ENCODE data around the gene TFB1M.

TFB1M gene

GRCh38 chr6:155260686-155261085, 53.6 kb downstream of the TFB1M start:
- no peak overlapping the region for H3K4me3 ChIP-seq (ENCODE audit: low read length)
- H3K9ac ChIP-seq (ENCODE audit: low read length), result no peak overlapping the region
- no peaks in the 10 kb centered on the region for H3K27me3 ChIP-seq (ENCODE audit: control insufficient read depth, insufficient read depth, low read length)
- peaks cover 22% of the 10 kb centered on the region for H3K4me1 ChIP-seq (ENCODE audit: control insufficient read depth, low read depth, low read length)
- H3K9me3 ChIP-seq (ENCODE audit: control insufficient read depth, low read depth, low read length), result no peaks in the 10 kb centered on the region
- no peak overlapping the region for H3K27ac ChIP-seq (ENCODE audit: low read length)
- H3K36me3 ChIP-seq (ENCODE audit: control insufficient read depth, low read depth, low read length), result peaks cover 49% of the 10 kb centered on the region

GRCh38 chr6:155259897-155260296, 54.4 kb downstream of the TFB1M start:
- Histone ChIP-seq H3K9me3 (ENCODE audit: control insufficient read depth, low read depth, low read length) (no peaks in the 10 kb centered on the region), H3K9ac (ENCODE audit: low read length) (no peak overlapping the region), H3K36me3 (ENCODE audit: control insufficient read depth, low read depth, low read length) (peaks cover 52% of the 10 kb centered on the region), H3K27me3 (ENCODE audit: control insufficient read depth, insufficient read depth, low read length) (no peaks in the 10 kb centered on the region), H3K4me3 (ENCODE audit: low read length) (no peak overlapping the region), H3K4me1 (ENCODE audit: control insufficient read depth, low read depth, low read length) (peaks cover 18% of the 10 kb centered on the region), H3K27ac (ENCODE audit: low read length) (no peak overlapping the region)

- Histone ChIP-seq H3K9me3 (ENCODE audit: control insufficient read depth, low read depth, low read length) (no peaks in the 10 kb centered on the region), H3K4me1 (ENCODE audit: control insufficient read depth, low read depth, low read length) (peaks cover 19% of the 10 kb centered on the region), H3K27me3 (ENCODE audit: control insufficient read depth, insufficient read depth, low read length) (no peaks in the 10 kb centered on the region), H3K9ac (ENCODE audit: low read length) (no peak overlapping the region), H3K27ac (ENCODE audit: low read length) (no peak overlapping the region), H3K36me3 (ENCODE audit: control insufficient read depth, low read depth, low read length) (peaks cover 53% of the 10 kb centered on the region), H3K4me3 (ENCODE audit: low read length) (no peak overlapping the region)
These were observed 55.1 kb downstream of the TFB1M start for GRCh38 chr6:155259204-155259603.

GRCh38 chr6:155257796-155258195, 56.5 kb downstream of the TFB1M start:
- no peaks in the 10 kb centered on the region for H3K9me3 ChIP-seq (ENCODE audit: control insufficient read depth, low read depth, low read length)
- H3K4me3 ChIP-seq (ENCODE audit: low read length), result no peak overlapping the region
- H3K36me3 ChIP-seq (ENCODE audit: control insufficient read depth, low read depth, low read length), result peaks cover 59% of the 10 kb centered on the region

GRCh38 chr6:155256122-155256795, 58.0 kb downstream of the TFB1M start:
- no peak overlapping the region for H3K9ac ChIP-seq (ENCODE audit: low read length)
- peaks cover 25% of the 10 kb centered on the region for H3K4me1 ChIP-seq (ENCODE audit: control insufficient read depth, low read depth, low read length)
- H3K36me3 ChIP-seq (ENCODE audit: control insufficient read depth, low read depth, low read length), result peaks cover 74% of the 10 kb centered on the region
- H3K9me3 ChIP-seq (ENCODE audit: control insufficient read depth, low read depth, low read length), result no peaks in the 10 kb centered on the region
- H3K27me3 ChIP-seq (ENCODE audit: control insufficient read depth, insufficient read depth, low read length), result no peaks in the 10 kb centered on the region
- H3K27ac ChIP-seq (ENCODE audit: low read length), result no peak overlapping the region
- no peak overlapping the region for H3K4me3 ChIP-seq (ENCODE audit: low read length)

More at GRCh38 chr6:155257796-155258195, 56.5 kb downstream of the TFB1M start:
- no peak overlapping the region for H3K27ac ChIP-seq (ENCODE audit: low read length)
- H3K9ac ChIP-seq (ENCODE audit: low read length), result no peak overlapping the region
- H3K4me1 ChIP-seq (ENCODE audit: control insufficient read depth, low read depth, low read length), result peaks cover 33% of the 10 kb centered on the region
- no peaks in the 10 kb centered on the region for H3K27me3 ChIP-seq (ENCODE audit: control insufficient read depth, insufficient read depth, low read length)

GRCh38 chr6:155254139-155254538, 60.1 kb downstream of the TFB1M start:
- H3K4me1 ChIP-seq (ENCODE audit: control insufficient read depth, low read depth, low read length), result peaks cover 21% of the 10 kb centered on the region
- H3K27me3 ChIP-seq (ENCODE audit: control insufficient read depth, insufficient read depth, low read length), result no peaks in the 10 kb centered on the region
- no peak overlapping the region for H3K9ac ChIP-seq (ENCODE audit: low read length)
- H3K4me3 ChIP-seq (ENCODE audit: low read length), result no peak overlapping the region
- H3K36me3 ChIP-seq (ENCODE audit: control insufficient read depth, low read depth, low read length), result peaks cover 77% of the 10 kb centered on the region
- peak overlapping the region; percentile 30 for H3K27ac ChIP-seq (ENCODE audit: low read length)
- H3K9me3 ChIP-seq (ENCODE audit: control insufficient read depth, low read depth, low read length), result no peaks in the 10 kb centered on the region

- H3K36me3 ChIP-seq (ENCODE audit: control insufficient read depth, low read depth, low read length), result peaks cover 69% of the 10 kb centered on the region
- H3K27me3 ChIP-seq (ENCODE audit: control insufficient read depth, insufficient read depth, low read length), result no peaks in the 10 kb centered on the region
- H3K9ac ChIP-seq (ENCODE audit: low read length), result no peak overlapping the region
- H3K27ac ChIP-seq (ENCODE audit: low read length), result peak overlapping the region; percentile 30
- H3K4me3 ChIP-seq (ENCODE audit: low read length), result no peak overlapping the region
- peaks cover 21% of the 10 kb centered on the region for H3K4me1 ChIP-seq (ENCODE audit: control insufficient read depth, low read depth, low read length)
- H3K9me3 ChIP-seq (ENCODE audit: control insufficient read depth, low read depth, low read length), result no peaks in the 10 kb centered on the region
These were observed 60.9 kb downstream of the TFB1M start for GRCh38 chr6:155253337-155253736.

GRCh38 chr6:155252581-155252980, 61.7 kb downstream of the TFB1M start:
- no peaks in the 10 kb centered on the region for H3K9me3 ChIP-seq (ENCODE audit: control insufficient read depth, low read depth, low read length)
- no peak overlapping the region for H3K4me3 ChIP-seq (ENCODE audit: low read length)
- no peaks in the 10 kb centered on the region for H3K27me3 ChIP-seq (ENCODE audit: control insufficient read depth, insufficient read depth, low read length)
- peaks cover 64% of the 10 kb centered on the region for H3K36me3 ChIP-seq (ENCODE audit: control insufficient read depth, low read depth, low read length)
- no peak overlapping the region for H3K9ac ChIP-seq (ENCODE audit: low read length)
- peak overlapping the region; percentile 27 for H3K27ac ChIP-seq (ENCODE audit: low read length)
- peaks cover 21% of the 10 kb centered on the region for H3K4me1 ChIP-seq (ENCODE audit: control insufficient read depth, low read depth, low read length)

- peaks cover 21% of the 10 kb centered on the region for H3K4me1 ChIP-seq (ENCODE audit: control insufficient read depth, low read depth, low read length)
- H3K36me3 ChIP-seq (ENCODE audit: control insufficient read depth, low read depth, low read length), result peaks cover 54% of the 10 kb centered on the region
These were observed 63.4 kb downstream of the TFB1M start for GRCh38 chr6:155250701-155251381.

GRCh38 chr6:155248008-155249001, 66.0 kb downstream of the TFB1M start:
- peaks cover 40% of the 10 kb centered on the region for H3K36me3 ChIP-seq (ENCODE audit: control insufficient read depth, low read depth, low read length)
- no peak overlapping the region for H3K9ac ChIP-seq (ENCODE audit: low read length)
- no peak overlapping the region for H3K27ac ChIP-seq (ENCODE audit: low read length)
- no peaks in the 10 kb centered on the region for H3K9me3 ChIP-seq (ENCODE audit: control insufficient read depth, low read depth, low read length)
- H3K4me1 ChIP-seq (ENCODE audit: control insufficient read depth, low read depth, low read length), result peaks cover 8% of the 10 kb centered on the region
- H3K4me3 ChIP-seq (ENCODE audit: low read length), result no peak overlapping the region
- no peaks in the 10 kb centered on the region for H3K27me3 ChIP-seq (ENCODE audit: control insufficient read depth, insufficient read depth, low read length)

More at GRCh38 chr6:155250701-155251381, 63.4 kb downstream of the TFB1M start:
- no peak overlapping the region for H3K27ac ChIP-seq (ENCODE audit: low read length)
- H3K27me3 ChIP-seq (ENCODE audit: control insufficient read depth, insufficient read depth, low read length), result no peaks in the 10 kb centered on the region
- H3K9me3 ChIP-seq (ENCODE audit: control insufficient read depth, low read depth, low read length), result no peaks in the 10 kb centered on the region
- H3K4me3 ChIP-seq (ENCODE audit: low read length), result no peak overlapping the region
- no peak overlapping the region for H3K9ac ChIP-seq (ENCODE audit: low read length)

GRCh38 chr6:155247618-155248007, 66.7 kb downstream of the TFB1M start:
- Histone ChIP-seq H3K4me1 (ENCODE audit: control insufficient read depth, low read depth, low read length) (peaks cover 1% of the 10 kb centered on the region), H3K36me3 (ENCODE audit: control insufficient read depth, low read depth, low read length) (peaks cover 37% of the 10 kb centered on the region), H3K27ac (ENCODE audit: low read length) (no peak overlapping the region), H3K9ac (ENCODE audit: low read length) (no peak overlapping the region), H3K27me3 (ENCODE audit: control insufficient read depth, insufficient read depth, low read length) (no peaks in the 10 kb centered on the region), H3K4me3 (ENCODE audit: low read length) (no peak overlapping the region), H3K9me3 (ENCODE audit: control insufficient read depth, low read depth, low read length) (no peaks in the 10 kb centered on the region)
